ENCODE measurements around the gene ADGRV1. TPM values are rescaled to one million over a fixed set of nuclear protein-coding genes. Genes with fewer than 3 reads are reported as not detected.
"Not testable (repeated sequence)": the region's sequence is repeated elsewhere in the genome, so short reads cannot be mapped to it uniquely, and the experiment has no call there.

The ADGRV1 gene
- total and polyA plus RNA-seq, 9 of the 15 experiments (the other 6 are each of a cell fraction or from before 2014, with no cell fraction given), result 21.7 to 156 (median 58.2) TPM

DNA sequence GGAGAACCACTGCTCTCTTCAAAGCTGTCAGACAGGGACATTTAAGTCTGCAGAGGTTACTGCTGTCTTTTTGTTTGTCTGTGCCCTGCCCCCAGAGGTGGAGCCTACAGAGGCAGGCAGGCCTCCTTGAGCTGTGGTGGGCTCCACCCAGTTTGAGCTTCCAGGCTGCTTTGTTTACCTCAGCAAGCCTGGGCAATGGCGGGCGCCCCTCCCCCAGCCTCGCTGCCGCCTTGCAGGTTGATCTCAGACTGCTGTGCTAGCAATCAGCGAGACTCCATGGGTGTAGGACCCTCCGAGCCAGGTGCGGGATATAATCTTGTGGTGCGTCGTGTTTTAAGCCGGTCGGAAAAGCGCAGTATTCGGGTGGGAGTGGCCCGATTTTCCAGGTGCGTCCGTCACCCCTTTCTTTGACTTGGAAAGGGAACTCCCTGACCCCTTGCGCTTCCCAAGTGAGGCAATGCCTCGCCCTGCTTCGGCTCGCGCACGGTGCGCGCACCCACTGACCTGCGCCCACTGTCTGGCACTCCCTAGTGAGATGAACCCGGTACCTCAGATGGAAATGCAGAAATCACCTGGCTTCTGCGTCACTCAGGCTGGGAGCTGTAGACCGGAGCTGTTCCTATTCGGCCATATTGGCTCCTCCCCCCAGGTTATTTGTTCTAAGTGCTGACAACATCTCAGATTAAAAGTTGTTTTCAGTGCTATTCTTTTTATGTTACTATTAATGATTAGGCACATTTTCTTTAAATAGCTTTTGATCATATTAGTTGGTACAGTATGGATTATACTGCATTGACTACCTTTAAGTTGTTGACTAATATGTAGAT lies 370.6 kb downstream of the ADGRV1 start:
- H2AFZ ChIP-seq (ENCODE audit: low read depth, low read length); H3K4me1 ChIP-seq (replicated peaks in 1 of 2; ENCODE audit: control insufficient read depth in 2 of 2, insufficient read depth in 2 of 2, low read length in 2 of 2); H3K27me3 ChIP-seq (ENCODE audit: control insufficient read depth in 2 of 2, insufficient read depth in 2 of 2, low read length in 2 of 2); H3K9me3 ChIP-seq (replicated peaks; ENCODE audit: control insufficient read depth, insufficient read depth, low read depth, low read length); H3K4me2 ChIP-seq (ENCODE audit: insufficient read depth, low read length); H3K27ac ChIP-seq (ENCODE audit: extremely low read depth, low read depth, low read length); H3K9me1 ChIP-seq (ENCODE audit: control insufficient read depth, insufficient read depth, low read length); FAIRE-seq; H4K20me1 ChIP-seq (replicated peaks; ENCODE audit: control insufficient read depth, insufficient read depth, low read length); H3K4me3 ChIP-seq; DNase-seq (ENCODE audit: extremely low read depth in 1 of 4, low spot score in 3 of 4); BruUV-seq (replicated peaks); H3K9ac ChIP-seq (ENCODE audit: insufficient read depth in 1 of 2, low read depth in 2 of 2, low read length in 2 of 2); POLR2A ChIA-PET; H3K36me3 ChIP-seq (ENCODE audit: control insufficient read depth, insufficient read depth, low read length); intact Hi-C loops (cut with micrococcal nuclease); in situ Hi-C loops (cut with MboI); H3K79me2 ChIP-seq (ENCODE audit: control insufficient read depth, insufficient read depth, low read length); ATAC-seq: not testable (repeated sequence)
- CTCF ChIA-PET (ENCODE audit: low intra/inter-chr PET ratio), result interaction anchor here (0.6 kb wide), 1 partner anchor 448 kb away, joined by 7 read pairs; no protein-coding TSS in a partner anchor
- WGBS (ENCODE audit: insufficient coverage, low coverage, missing lambda C conversion rate), result 71% methylated on average over 12 of the region's 29 CpGs

- H3K4me1 ChIP-seq (replicated peaks in 1 of 2; ENCODE audit: control insufficient read depth in 2 of 2, insufficient read depth in 2 of 2, low read length in 2 of 2), result peaks cover 0 to 12% of the 10 kb centered on the region in 2 experiments; a peak in 2 of 5 replicates
- in situ Hi-C loops (cut with MboI), result no loop called here
- no peaks in the 10 kb centered on the region for H3K27me3 ChIP-seq (ENCODE audit: control insufficient read depth in 2 of 2, insufficient read depth in 2 of 2, low read length in 2 of 2)
- H3K9me3 ChIP-seq (replicated peaks; ENCODE audit: control insufficient read depth, insufficient read depth, low read depth, low read length), result no peaks in the 10 kb centered on the region
- H2AFZ ChIP-seq (ENCODE audit: low read depth, low read length), result no peak overlapping the region
- H3K9me1 ChIP-seq (ENCODE audit: control insufficient read depth, insufficient read depth, low read length), result no peaks in the 10 kb centered on the region
- intact Hi-C loops (cut with micrococcal nuclease), result loop anchor here (2.0 to 10.0 kb wide), 4 partner anchors 63 to 487 kb away; no protein-coding TSS in a partner anchor
- POLR2A ChIA-PET, result no interaction called here
- 61% methylated on average over 5 of the region's 5 CpGs for WGBS (ENCODE audit: insufficient coverage, low coverage, missing lambda C conversion rate)
- H3K4me2 ChIP-seq (ENCODE audit: insufficient read depth, low read length), result no peak overlapping the region
- CTCF ChIA-PET (ENCODE audit: low intra/inter-chr PET ratio), result interaction anchor here (0.6 to 3.9 kb wide), 2 partner anchors 447 to 455 kb away, joined by 7 to 28 read pairs; partner anchors contain the start of gene ARRDC3
- no TSS peak for BruUV-seq (replicated peaks)
- TF ChIP-seq NCOA4 (IDR thresholded peaks at IDR 0.05; ENCODE audit: partially characterized antibody), result no peak
- TF ChIP-seq, protein P1, sequence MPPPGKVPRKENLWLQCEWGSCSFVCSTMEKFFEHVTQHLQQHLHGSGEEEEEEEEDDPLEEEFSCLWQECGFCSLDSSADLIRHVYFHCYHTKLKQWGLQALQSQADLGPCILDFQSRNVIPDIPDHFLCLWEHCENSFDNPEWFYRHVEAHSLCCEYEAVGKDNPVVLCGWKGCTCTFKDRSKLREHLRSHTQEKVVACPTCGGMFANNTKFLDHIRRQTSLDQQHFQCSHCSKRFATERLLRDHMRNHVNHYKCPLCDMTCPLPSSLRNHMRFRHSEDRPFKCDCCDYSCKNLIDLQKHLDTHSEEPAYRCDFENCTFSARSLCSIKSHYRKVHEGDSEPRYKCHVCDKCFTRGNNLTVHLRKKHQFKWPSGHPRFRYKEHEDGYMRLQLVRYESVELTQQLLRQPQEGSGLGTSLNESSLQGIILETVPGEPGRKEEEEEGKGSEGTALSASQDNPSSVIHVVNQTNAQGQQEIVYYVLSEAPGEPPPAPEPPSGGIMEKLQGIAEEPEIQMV (tag; conservative IDR thresholded peaks at IDR 0.05; ENCODE audit: low read depth), result no peak
- TF ChIP-seq, protein P2, sequence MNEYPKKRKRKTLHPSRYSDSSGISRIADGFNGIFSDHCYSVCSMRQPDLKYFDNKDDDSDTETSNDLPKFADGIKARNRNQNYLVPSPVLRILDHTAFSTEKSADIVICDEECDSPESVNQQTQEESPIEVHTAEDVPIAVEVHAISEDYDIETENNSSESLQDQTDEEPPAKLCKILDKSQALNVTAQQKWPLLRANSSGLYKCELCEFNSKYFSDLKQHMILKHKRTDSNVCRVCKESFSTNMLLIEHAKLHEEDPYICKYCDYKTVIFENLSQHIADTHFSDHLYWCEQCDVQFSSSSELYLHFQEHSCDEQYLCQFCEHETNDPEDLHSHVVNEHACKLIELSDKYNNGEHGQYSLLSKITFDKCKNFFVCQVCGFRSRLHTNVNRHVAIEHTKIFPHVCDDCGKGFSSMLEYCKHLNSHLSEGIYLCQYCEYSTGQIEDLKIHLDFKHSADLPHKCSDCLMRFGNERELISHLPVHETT (CRISPR knock-in tag; conservative IDR thresholded peaks at IDR 0.05 in 1 of 2, IDR thresholded peaks at IDR 0.05 in 1 of 2), result no peak
- H3K79me2 ChIP-seq (ENCODE audit: control insufficient read depth, insufficient read depth, low read length), result no peaks in the 10 kb centered on the region
- no peak overlapping the region for H3K4me3 ChIP-seq
- ATAC-seq (no peak), FAIRE-seq (no peak), DNase-seq (ENCODE audit: extremely low read depth in 1 of 4, low spot score in 3 of 4) (no peak)
- H4K20me1 ChIP-seq (replicated peaks; ENCODE audit: control insufficient read depth, insufficient read depth, low read length), result no peaks in the 10 kb centered on the region
- H3K27ac ChIP-seq (ENCODE audit: extremely low read depth, low read depth, low read length), result no peak overlapping the region
- H3K36me3 ChIP-seq (ENCODE audit: control insufficient read depth, insufficient read depth, low read length), result no peaks in the 10 kb centered on the region
- no peak overlapping the region for H3K9ac ChIP-seq (ENCODE audit: insufficient read depth in 1 of 2, low read depth in 2 of 2, low read length in 2 of 2)
These were observed 371.5 kb downstream of the ADGRV1 start for GRCh38 chr5:90930062-90930461.

All from K562 (cell line).